ENCODE results near the gene S100PBP. TPM values are rescaled to one million over a fixed set of nuclear protein-coding genes. Genes with fewer than 3 reads are reported as not detected.

The S100PBP gene
- polyA plus RNA-seq, 2 of the 4 experiments (the other 2 are of a cell fraction): 16.1 to 41.9 TPM

DNA sequence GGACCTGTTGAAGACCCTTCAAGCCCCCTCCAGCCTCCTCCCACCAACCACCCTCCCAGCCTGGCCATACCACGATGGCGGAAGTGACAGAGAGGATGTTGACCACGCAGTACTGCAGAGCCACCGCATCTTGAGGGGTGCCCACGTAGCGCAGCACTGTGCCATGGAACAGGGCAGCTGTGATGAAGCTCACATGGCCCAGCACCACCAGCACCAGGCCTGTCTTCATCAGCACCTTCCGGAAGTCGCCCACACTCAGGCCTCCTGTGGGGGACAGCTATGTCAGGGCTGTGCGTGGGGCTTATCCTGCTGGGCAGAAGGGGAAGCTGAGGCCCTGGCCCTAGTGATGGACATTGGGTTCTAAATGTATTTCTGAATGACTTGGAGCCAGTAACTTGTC, 80.6 kb downstream of the S100PBP start:
- H3K4me2 ChIP-seq: no peak overlapping the region
- DNase-seq (ENCODE audit: low read depth in 1 of 2, low spot score in 1 of 2) (no peak), ATAC-seq (no peak), FAIRE-seq (no peak)
- H3K4me3 ChIP-seq: no peak overlapping the region
- ChIA-PET POLR2A (no interaction called here), CTCF (interaction anchor here (1.6 to 4.3 kb wide), 6 partner anchors 8 to 188 kb away, joined by 3 to 30 read pairs (median 6); partner anchors contain the start of gene HPCA)
- H3K9me3 ChIP-seq: no peaks in the 10 kb centered on the region
- no peak overlapping the region for H3K27ac ChIP-seq
- TF ChIP-seq, protein P1, sequence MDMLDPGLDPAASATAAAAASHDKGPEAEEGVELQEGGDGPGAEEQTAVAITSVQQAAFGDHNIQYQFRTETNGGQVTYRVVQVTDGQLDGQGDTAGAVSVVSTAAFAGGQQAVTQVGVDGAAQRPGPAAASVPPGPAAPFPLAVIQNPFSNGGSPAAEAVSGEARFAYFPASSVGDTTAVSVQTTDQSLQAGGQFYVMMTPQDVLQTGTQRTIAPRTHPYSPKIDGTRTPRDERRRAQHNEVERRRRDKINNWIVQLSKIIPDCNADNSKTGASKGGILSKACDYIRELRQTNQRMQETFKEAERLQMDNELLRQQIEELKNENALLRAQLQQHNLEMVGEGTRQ (IDR thresholded peaks at IDR 0.05): no peak
- TF ChIP-seq ZNF302 (CRISPR knock-in tag; IDR thresholded peaks at IDR 0.05) (no peak), RFX5 (IDR thresholded peaks at IDR 0.05) (no peak), RARB (CRISPR knock-in tag; IDR thresholded peaks at IDR 0.05) (no peak), REST (IDR thresholded peaks at IDR 0.05) (no peak), FOSB (CRISPR knock-in tag; IDR thresholded peaks at IDR 0.05) (no peak), JUNB (IDR thresholded peaks at IDR 0.05) (no peak), FOSL2 (IDR thresholded peaks at IDR 0.05) (no peak), FOSL2 (CRISPR knock-in tag; IDR thresholded peaks at IDR 0.05) (no peak)
- peaks cover 7% of the 10 kb centered on the region; the same call in 1 of the 3 replicates for H3K4me1 ChIP-seq
- WGBS (ENCODE audit: missing lambda C conversion rate): 95% methylated on average over 7 of the region's 9 CpGs

- POLR2A ChIA-PET: no interaction called here
- FAIRE-seq: no peak
- 88% methylated on average over 3 of the region's 3 CpGs for WGBS (ENCODE audit: missing lambda C conversion rate)
These were observed 81.5 kb downstream of the S100PBP start for GRCh38 chr1:32898958-32899357.

DNA sequence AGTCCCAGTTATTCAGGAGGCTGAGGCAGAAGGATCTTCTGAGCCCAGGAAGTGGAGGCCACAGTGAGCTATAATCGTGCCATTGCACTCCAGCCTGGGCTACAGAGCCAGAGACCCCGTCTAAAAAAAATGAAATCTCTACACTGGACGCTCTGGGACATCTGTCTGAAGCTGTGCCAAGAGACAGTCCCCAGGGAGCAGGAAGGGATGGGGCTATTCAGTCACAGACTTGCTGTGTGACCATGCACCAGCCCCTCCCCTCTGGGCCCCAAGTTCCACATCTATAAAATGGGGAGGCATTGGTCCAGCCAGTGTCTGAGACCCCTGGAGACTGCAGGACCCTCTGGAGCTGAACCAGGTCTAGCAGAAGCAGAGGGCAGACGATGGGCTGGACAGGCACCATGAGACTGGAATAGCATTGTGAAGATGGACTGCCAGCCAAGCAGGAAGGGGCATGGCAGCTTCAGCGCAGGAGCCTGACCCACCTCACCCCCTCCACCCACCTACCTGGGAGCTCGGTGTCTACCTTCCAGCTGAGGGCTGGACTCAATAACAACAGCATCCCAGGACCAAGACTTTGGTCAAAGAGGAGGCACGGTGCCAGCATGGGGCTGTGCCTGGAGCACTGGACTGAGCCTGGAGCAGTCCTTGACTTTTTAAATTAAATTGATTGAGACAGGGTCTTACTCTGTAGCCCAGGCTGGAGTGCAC, 82.3 kb downstream of the S100PBP start:
- ATAC-seq: peak in 1 of 2 experiments; percentile 13; a peak in 2 of 6 replicates
- 90% methylated on average over 6 of the region's 7 CpGs for whole genome bisulfite sequencing (ENCODE audit: missing lambda C conversion rate)
- Histone ChIP-seq H3K9me3 (no peaks in the 10 kb centered on the region), H3K27ac (no peak overlapping the region), H3K4me3 (no peak overlapping the region), H3K4me2 (peak overlapping the region; percentile 75; the same call in 2 of the 3 replicates), H3K4me1 (peaks cover 12% of the 10 kb centered on the region; the same call in 2 of the 3 replicates)
- CTCF ChIA-PET: interaction anchor here (0.6 to 4.3 kb wide), 5 partner anchors 12 to 187 kb away, joined by 3 to 30 read pairs (median 3); partner anchors contain the start of gene HPCA
- DNase-seq (ENCODE audit: low read depth in 1 of 2, low spot score in 1 of 2): no peak
- TF ChIP-seq ESRRA (IDR thresholded peaks at IDR 0.05; ENCODE audit: borderline replicate concordance, low read length) (no peak), ZFP36 (IDR thresholded peaks at IDR 0.05; ENCODE audit: borderline replicate concordance, partially characterized antibody) (no peak), JUNB (IDR thresholded peaks at IDR 0.05) (no peak), ZNF302 (CRISPR knock-in tag; IDR thresholded peaks at IDR 0.05) (no peak), ZSCAN20 (CRISPR knock-in tag; IDR thresholded peaks at IDR 0.05) (no peak), CBX8 (IDR thresholded peaks at IDR 0.05) (no peak), BCL3 (IDR thresholded peaks at IDR 0.05) (no peak), POLR2A (IDR thresholded peaks at IDR 0.05; ENCODE audit: low read length) (no peak)
- TF ChIP-seq, protein P1 (IDR thresholded peaks at IDR 0.05): no peak
- POLR2A ChIA-PET: interaction anchor here (0.8 kb wide), 1 partner anchor 87 kb away, joined by 4 read pairs; no protein-coding TSS in a partner anchor
- FAIRE-seq: no peak

More at GRCh38 chr1:32898958-32899357, 81.5 kb downstream of the S100PBP start:
- peaks cover 4% of the 10 kb centered on the region; the same call in 2 of the 3 replicates for H3K4me1 ChIP-seq
- CTCF ChIA-PET: interaction anchor here (0.6 to 4.3 kb wide), 6 partner anchors 11 to 187 kb away, joined by 3 to 30 read pairs (median 6); partner anchors contain the start of gene HPCA
- H3K4me3 ChIP-seq: no peak overlapping the region
- TF ChIP-seq RCOR1 (IDR thresholded peaks at IDR 0.05; ENCODE audit: low read depth, low read length) (no peak), SMC3 (IDR thresholded peaks at IDR 0.05) (no peak)
- TF ChIP-seq, protein P2, sequence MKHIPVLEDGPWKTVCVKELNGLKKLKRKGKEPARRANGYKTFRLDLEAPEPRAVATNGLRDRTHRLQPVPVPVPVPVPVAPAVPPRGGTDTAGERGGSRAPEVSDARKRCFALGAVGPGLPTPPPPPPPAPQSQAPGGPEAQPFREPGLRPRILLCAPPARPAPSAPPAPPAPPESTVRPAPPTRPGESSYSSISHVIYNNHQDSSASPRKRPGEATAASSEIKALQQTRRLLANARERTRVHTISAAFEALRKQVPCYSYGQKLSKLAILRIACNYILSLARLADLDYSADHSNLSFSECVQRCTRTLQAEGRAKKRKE (CRISPR knock-in tag; IDR thresholded peaks at IDR 0.05; ENCODE audit: low read depth): no peak
- H3K27ac ChIP-seq: no peak overlapping the region
- no peak overlapping the region for H3K4me2 ChIP-seq
- DNase-seq (ENCODE audit: low read depth in 1 of 2, low spot score in 1 of 2): no peak
- ATAC-seq: no peak
- no peaks in the 10 kb centered on the region for H3K9me3 ChIP-seq

Data from A549 (cell line).